ENCODE data around the gene MAP3K1.

MAP3K1 gene

DNA sequence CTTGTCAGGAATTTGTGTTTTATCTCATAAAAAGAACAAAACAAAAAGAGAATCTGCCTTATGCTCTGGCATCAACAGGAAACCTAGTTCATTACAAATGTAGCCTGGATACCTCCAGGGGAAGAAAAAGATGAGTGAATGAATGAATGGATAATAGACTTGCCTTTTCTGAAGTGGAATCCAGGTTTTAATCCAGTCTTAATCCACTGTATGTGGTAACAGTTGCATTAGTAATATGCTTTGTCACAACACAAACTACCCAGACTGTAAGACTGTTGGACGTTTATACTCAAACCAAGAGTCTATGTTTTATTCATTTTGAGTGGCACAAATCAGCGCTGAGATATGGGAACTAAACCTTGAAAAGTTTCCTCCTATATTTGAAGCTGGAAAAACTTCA is 32.1 kb upstream of the MAP3K1 start:
- no peak overlapping the region for H3K27ac ChIP-seq (ENCODE audit: poor library complexity, severe bottlenecking)
- H3K4me1 ChIP-seq (ENCODE audit: insufficient read depth, poor library complexity, severe bottlenecking): no peaks in the 10 kb centered on the region
- no peak for ATAC-seq (ENCODE audit: low read depth)
- H3K9me3 ChIP-seq (ENCODE audit: severe bottlenecking): no peaks in the 10 kb centered on the region
- TF ChIP-seq, protein P1, sequence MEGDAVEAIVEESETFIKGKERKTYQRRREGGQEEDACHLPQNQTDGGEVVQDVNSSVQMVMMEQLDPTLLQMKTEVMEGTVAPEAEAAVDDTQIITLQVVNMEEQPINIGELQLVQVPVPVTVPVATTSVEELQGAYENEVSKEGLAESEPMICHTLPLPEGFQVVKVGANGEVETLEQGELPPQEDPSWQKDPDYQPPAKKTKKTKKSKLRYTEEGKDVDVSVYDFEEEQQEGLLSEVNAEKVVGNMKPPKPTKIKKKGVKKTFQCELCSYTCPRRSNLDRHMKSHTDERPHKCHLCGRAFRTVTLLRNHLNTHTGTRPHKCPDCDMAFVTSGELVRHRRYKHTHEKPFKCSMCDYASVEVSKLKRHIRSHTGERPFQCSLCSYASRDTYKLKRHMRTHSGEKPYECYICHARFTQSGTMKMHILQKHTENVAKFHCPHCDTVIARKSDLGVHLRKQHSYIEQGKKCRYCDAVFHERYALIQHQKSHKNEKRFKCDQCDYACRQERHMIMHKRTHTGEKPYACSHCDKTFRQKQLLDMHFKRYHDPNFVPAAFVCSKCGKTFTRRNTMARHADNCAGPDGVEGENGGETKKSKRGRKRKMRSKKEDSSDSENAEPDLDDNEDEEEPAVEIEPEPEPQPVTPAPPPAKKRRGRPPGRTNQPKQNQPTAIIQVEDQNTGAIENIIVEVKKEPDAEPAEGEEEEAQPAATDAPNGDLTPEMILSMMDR (IDR thresholded peaks at IDR 0.05; ENCODE audit: poor library complexity, severe bottlenecking): no peak
- no peak for DNase-seq (ENCODE audit: low spot score)
- no peak overlapping the region for H3K4me3 ChIP-seq (ENCODE audit: severe bottlenecking)
- H3K27me3 ChIP-seq (ENCODE audit: insufficient read depth, poor library complexity, severe bottlenecking): peaks cover 5% of the 10 kb centered on the region
- no peaks in the 10 kb centered on the region for H3K36me3 ChIP-seq (ENCODE audit: low read depth)

DNA sequence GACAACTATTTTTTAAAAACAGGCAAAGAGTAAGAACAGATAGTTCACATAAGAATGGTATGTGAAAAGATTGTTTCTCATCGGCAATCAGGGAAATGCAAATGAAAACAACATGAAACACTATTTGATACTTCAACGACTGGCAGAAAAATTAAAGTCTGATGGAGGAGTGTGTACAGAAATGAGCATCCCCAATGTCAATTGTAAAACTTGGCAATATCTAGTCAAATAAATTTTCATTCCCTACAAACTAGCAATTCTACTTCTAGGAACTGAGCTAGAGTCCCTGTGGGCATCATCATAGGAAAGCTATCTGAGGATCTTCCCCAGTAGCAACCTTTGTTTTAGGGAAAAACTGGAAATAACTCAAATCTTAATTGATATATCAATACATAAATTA is 29.0 kb upstream of the MAP3K1 start:
- Histone ChIP-seq H3K9me3 (ENCODE audit: severe bottlenecking) (no peaks in the 10 kb centered on the region), H3K4me1 (ENCODE audit: insufficient read depth, poor library complexity, severe bottlenecking) (no peaks in the 10 kb centered on the region), H3K4me3 (ENCODE audit: severe bottlenecking) (no peak overlapping the region), H3K36me3 (ENCODE audit: low read depth) (no peaks in the 10 kb centered on the region), H3K27me3 (ENCODE audit: insufficient read depth, poor library complexity, severe bottlenecking) (peaks cover 5% of the 10 kb centered on the region), H3K27ac (ENCODE audit: poor library complexity, severe bottlenecking) (no peak overlapping the region)
- TF ChIP-seq, protein P1 (IDR thresholded peaks at IDR 0.05; ENCODE audit: poor library complexity, severe bottlenecking): no peak
- ATAC-seq (ENCODE audit: low read depth): no peak
- no peak for DNase-seq (ENCODE audit: low spot score)

DNA sequence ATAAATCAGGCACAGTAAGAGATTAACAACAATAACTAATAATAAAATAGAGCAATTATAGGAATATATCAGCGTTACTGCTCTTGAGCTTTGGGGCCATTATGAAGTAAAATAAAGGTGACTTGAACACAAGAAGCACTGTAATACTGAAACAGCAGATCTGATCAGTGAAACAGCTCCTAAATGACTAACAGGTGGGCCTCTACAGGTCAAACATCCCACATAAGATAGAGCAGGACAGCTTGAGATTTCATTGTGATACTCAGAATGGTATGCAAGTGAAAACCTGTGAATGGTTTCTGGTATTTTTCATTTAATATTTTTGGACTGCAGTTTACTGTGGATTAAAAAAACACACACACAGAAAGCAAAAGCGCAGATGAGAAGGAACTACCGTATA is 24.0 kb upstream of the MAP3K1 start:
- H3K4me1 ChIP-seq (ENCODE audit: insufficient read depth, poor library complexity, severe bottlenecking): no peaks in the 10 kb centered on the region
- H3K27me3 ChIP-seq (ENCODE audit: insufficient read depth, poor library complexity, severe bottlenecking): no peaks in the 10 kb centered on the region
- H3K9me3 ChIP-seq (ENCODE audit: severe bottlenecking): no peaks in the 10 kb centered on the region
- TF ChIP-seq, protein P1 (IDR thresholded peaks at IDR 0.05; ENCODE audit: poor library complexity, severe bottlenecking): no peak
- DNase-seq (ENCODE audit: low spot score) (no peak), ATAC-seq (ENCODE audit: low read depth) (no peak)
- H3K27ac ChIP-seq (ENCODE audit: poor library complexity, severe bottlenecking): no peak overlapping the region
- H3K36me3 ChIP-seq (ENCODE audit: low read depth): no peaks in the 10 kb centered on the region
- H3K4me3 ChIP-seq (ENCODE audit: severe bottlenecking): no peak overlapping the region

DNA sequence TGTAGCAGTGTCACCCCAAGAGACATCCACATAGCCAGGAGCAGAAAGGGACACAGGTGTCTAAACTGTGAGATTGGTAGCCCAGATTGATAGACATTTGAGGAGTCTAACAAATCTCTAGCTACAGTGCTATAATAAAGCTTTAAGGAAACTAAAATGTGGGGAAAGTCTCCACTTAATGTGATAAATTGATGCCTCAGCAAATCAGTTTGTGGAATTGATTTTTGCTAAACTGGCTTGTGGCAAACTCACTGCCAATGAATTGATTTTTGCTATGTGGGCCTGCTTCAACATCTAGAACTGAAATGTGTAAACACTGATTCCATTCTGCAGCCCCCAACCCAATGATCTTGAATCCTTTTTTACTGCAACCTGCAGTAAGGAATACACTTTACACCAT is 16.8 kb upstream of the MAP3K1 start:
- no peaks in the 10 kb centered on the region for H3K36me3 ChIP-seq (ENCODE audit: low read depth)
- ATAC-seq (ENCODE audit: low read depth): no peak
- DNase-seq (ENCODE audit: low spot score): no peak
- TF ChIP-seq, protein P1 (IDR thresholded peaks at IDR 0.05; ENCODE audit: poor library complexity, severe bottlenecking): no peak
- H3K4me3 ChIP-seq (ENCODE audit: severe bottlenecking): no peak overlapping the region
- H3K27me3 ChIP-seq (ENCODE audit: insufficient read depth, poor library complexity, severe bottlenecking): no peaks in the 10 kb centered on the region
- no peak overlapping the region for H3K27ac ChIP-seq (ENCODE audit: poor library complexity, severe bottlenecking)
- no peaks in the 10 kb centered on the region for H3K4me1 ChIP-seq (ENCODE audit: insufficient read depth, poor library complexity, severe bottlenecking)
- no peaks in the 10 kb centered on the region for H3K9me3 ChIP-seq (ENCODE audit: severe bottlenecking)

DNA sequence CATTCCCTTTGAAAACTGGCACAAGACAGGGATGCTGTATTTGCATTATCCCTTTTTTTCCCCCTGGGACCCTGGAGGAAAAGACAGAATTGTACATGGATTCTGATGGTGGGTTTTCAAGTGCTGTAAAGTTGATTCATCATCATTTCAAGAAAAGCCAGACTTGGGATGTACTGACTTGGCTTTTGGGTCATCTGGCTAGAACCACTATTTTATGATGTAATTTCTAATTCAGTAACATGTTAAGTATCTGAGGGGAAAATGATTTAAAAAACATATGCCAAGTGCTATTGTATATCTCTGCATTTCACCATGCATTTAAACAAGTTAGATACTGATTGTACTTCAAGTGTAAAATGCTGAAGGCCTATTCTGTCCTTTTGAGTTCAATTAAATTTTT is 15.2 kb upstream of the MAP3K1 start:
- DNase-seq (ENCODE audit: low spot score) (no peak), ATAC-seq (ENCODE audit: low read depth) (no peak)
- Histone ChIP-seq H3K4me3 (ENCODE audit: severe bottlenecking) (no peak overlapping the region), H3K27ac (ENCODE audit: poor library complexity, severe bottlenecking) (no peak overlapping the region), H3K9me3 (ENCODE audit: severe bottlenecking) (no peaks in the 10 kb centered on the region), H3K4me1 (ENCODE audit: insufficient read depth, poor library complexity, severe bottlenecking) (no peaks in the 10 kb centered on the region), H3K27me3 (ENCODE audit: insufficient read depth, poor library complexity, severe bottlenecking) (no peaks in the 10 kb centered on the region), H3K36me3 (ENCODE audit: low read depth) (no peaks in the 10 kb centered on the region)
- TF ChIP-seq, protein P1 (IDR thresholded peaks at IDR 0.05; ENCODE audit: poor library complexity, severe bottlenecking): no peak

Measured in RWPE2 (cell line).